Breast epithelium (tissue), 4 donors: Measurements from ENCODE around the gene NES. TPM values are rescaled to one million over a fixed set of nuclear protein-coding genes. Genes with fewer than 3 reads are reported as not detected.
A peak's percentile ranks its signal among the peaks of the same experiment; 100 is the strongest.
"Not testable (repeated sequence)": the region's sequence is repeated elsewhere in the genome, so short reads cannot be mapped to it uniquely, and the experiment has no call there.

ENCODE experiments used
- DNase-seq, 2 donors: peaks; one replicate each; pipeline ENCODE4 v3.0.0-alpha.2; 2019; ENCODE audit warnings: low spot score in 2 of 2
- H3K27ac ChIP-seq, 2 donors: fragments of 200-600 bp; sonication (generic) in 1 of 2; one replicate each; pipeline ENCODE4 v1.5.1; 2016 to 2019; ENCODE audit warnings: mild to moderate bottlenecking in 1 of 2
- H3K27me3 ChIP-seq, 2 donors: fragments of 200-600 bp; sonication (generic) in 1 of 2; one replicate each; pipeline versions ENCODE4 v1.5.1 to v1.6.0; 2017 to 2019; ENCODE audit warnings: control low read depth in 1 of 2, mild to moderate bottlenecking in 1 of 2
- H3K36me3 ChIP-seq: fragments of 200-600 bp; one replicate; pipeline ENCODE4 v1.5.1; 2019
- H3K4me1 ChIP-seq, 2 donors: fragments of 200-600 bp; sonication (generic); one replicate each; pipeline ENCODE4 v1.5.1; 2016 to 2019; ENCODE audit warnings: control low read depth in 1 of 2
- H3K4me3 ChIP-seq, 3 donors: fragments of 200-600 bp; sonication (generic); 1 replicate in 2 of 3; 2 replicates in 1 of 3; pipeline ENCODE4 v1.5.1; 2016 to 2019; ENCODE audit warnings: mild to moderate bottlenecking in 3 of 3, moderate library complexity in 2 of 3
- H3K9me3 ChIP-seq, 2 donors: fragments of 200-600 bp; sonication (generic) in 1 of 2; one replicate each; pipeline ENCODE4 v1.5.1; 2016 to 2019; ENCODE audit warnings: control low read depth in 1 of 2
- POLR2A ChIP-seq: fragments of 450-650 bp; IDR thresholded peaks from one replicate; pipeline ENCODE4 v1.6.1; 2016; ENCODE audit warnings: antibody characterized with exemption, mild to moderate bottlenecking, moderate library complexity
- POLR2AphosphoS5 ChIP-seq, 3 donors: sonication (generic); formaldehyde crosslinking; IDR thresholded peaks; one replicate each; pipeline ENCODE4 v1.6.1; 2017; ENCODE audit warnings: antibody characterized with exemption in 3 of 3
- intact Hi-C: fragments of 100-400 bp; cut with DNase I; formaldehyde crosslinking; loops from one replicate; pipeline ENCODE4 v1.15.1; 2023; ENCODE audit warnings: low total_unique reads
- total RNA-seq, 3 donors: library from RNA; depleted of rRNA; stranded (reverse); fragments of >200 nt; gene quantifications; one replicate each; pipeline ENCODE4 v1.1.0, GENCODE V29; 2016
- TF ChIP-seq, protein P1 (sequence below), 3 donors: fragments of 450-650 bp; IDR thresholded peaks; one replicate each; pipeline ENCODE4 v1.5.1; 2016 to 2017; ENCODE audit warnings: antibody characterized with exemption in 3 of 3, mild to moderate bottlenecking in 3 of 3, moderate library complexity in 3 of 3

NES gene
- total RNA-seq, 3 donors from 2014 or later: 9.9 to 28.5 (median 14.9) TPM

- peaks cover 3 to 20% of the 10 kb centered on the region in 2 donors for H3K4me1 ChIP-seq
- H3K27me3 ChIP-seq: peaks cover 0 to 8% of the 10 kb centered on the region in 2 donors
- no peak for TF ChIP-seq POLR2A
- no peak for TF ChIP-seq POLR2AphosphoS5 (IDR thresholded peaks at IDR 0.05)
- TF ChIP-seq, protein P1, sequence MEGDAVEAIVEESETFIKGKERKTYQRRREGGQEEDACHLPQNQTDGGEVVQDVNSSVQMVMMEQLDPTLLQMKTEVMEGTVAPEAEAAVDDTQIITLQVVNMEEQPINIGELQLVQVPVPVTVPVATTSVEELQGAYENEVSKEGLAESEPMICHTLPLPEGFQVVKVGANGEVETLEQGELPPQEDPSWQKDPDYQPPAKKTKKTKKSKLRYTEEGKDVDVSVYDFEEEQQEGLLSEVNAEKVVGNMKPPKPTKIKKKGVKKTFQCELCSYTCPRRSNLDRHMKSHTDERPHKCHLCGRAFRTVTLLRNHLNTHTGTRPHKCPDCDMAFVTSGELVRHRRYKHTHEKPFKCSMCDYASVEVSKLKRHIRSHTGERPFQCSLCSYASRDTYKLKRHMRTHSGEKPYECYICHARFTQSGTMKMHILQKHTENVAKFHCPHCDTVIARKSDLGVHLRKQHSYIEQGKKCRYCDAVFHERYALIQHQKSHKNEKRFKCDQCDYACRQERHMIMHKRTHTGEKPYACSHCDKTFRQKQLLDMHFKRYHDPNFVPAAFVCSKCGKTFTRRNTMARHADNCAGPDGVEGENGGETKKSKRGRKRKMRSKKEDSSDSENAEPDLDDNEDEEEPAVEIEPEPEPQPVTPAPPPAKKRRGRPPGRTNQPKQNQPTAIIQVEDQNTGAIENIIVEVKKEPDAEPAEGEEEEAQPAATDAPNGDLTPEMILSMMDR (IDR thresholded peaks at IDR 0.05): no peak
- peak in 1 of 2 donors; percentile 56 for DNase-seq
- H3K36me3 ChIP-seq: no peaks in the 10 kb centered on the region
- H3K27ac ChIP-seq: no peak overlapping the region
- H3K4me3 ChIP-seq: no peak overlapping the region
- intact Hi-C loops: no loop called here
- no peaks in the 10 kb centered on the region for H3K9me3 ChIP-seq
These were observed 37.6 kb downstream of the NES start for GRCh38 chr1:156639601-156640101.

GRCh38 chr1:156638189-156638985 lies 38.8 kb downstream of the NES start:
- intact Hi-C loops: no loop called here
- no peak for TF ChIP-seq POLR2A
- TF ChIP-seq, protein P1 (IDR thresholded peaks at IDR 0.05): no peak
- no peak for TF ChIP-seq POLR2AphosphoS5 (IDR thresholded peaks at IDR 0.05)
- no peak overlapping the region for H3K4me3 ChIP-seq
- H3K36me3 ChIP-seq: no peaks in the 10 kb centered on the region
- no peak for DNase-seq
- no peak overlapping the region for H3K27ac ChIP-seq
- peaks cover 3 to 20% of the 10 kb centered on the region in 2 donors for H3K4me1 ChIP-seq
- peaks cover 0 to 9% of the 10 kb centered on the region in 2 donors for H3K27me3 ChIP-seq
- H3K9me3 ChIP-seq: no peaks in the 10 kb centered on the region

DNA sequence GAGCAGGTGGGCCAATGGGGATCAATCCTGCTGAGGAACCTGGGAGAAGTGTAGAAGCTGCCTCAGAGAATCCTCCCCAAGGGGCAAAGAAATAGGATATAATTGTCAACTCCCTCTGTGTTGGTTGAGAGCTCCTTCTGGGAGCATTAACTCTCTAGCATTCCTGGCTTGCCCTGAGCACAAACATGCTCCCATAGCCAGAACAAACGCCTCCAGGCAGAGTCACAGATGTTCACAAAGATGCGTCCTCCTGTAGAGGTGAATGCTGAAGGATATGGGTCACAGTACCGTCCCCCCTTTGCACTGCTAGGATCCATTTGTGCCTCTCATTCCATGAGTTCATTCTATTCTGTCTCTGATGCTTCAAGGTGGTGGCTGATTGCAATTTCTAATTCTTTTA lies 44.9 kb downstream of the NES start:
- TF ChIP-seq POLR2AphosphoS5 (IDR thresholded peaks at IDR 0.05): no peak
- TF ChIP-seq, protein P1 (IDR thresholded peaks at IDR 0.05): no peak
- no peak for TF ChIP-seq POLR2A
- DNase-seq: no peak
- no peak overlapping the region for H3K4me3 ChIP-seq
- H3K36me3 ChIP-seq: no peaks in the 10 kb centered on the region
- H3K9me3 ChIP-seq: no peaks in the 10 kb centered on the region
- no peaks in the 10 kb centered on the region for H3K4me1 ChIP-seq
- intact Hi-C loops: no loop called here
- no peak overlapping the region for H3K27ac ChIP-seq
- H3K27me3 ChIP-seq: peaks cover 0 to 3% of the 10 kb centered on the region in 2 donors

GRCh38 chr1:156631152-156631551 lies 46.1 kb downstream of the NES start:
- DNase-seq, H3K9me3 ChIP-seq, intact Hi-C loops, H3K4me3 ChIP-seq, H3K4me1 ChIP-seq, H3K36me3 ChIP-seq, H3K27ac ChIP-seq: not testable (repeated sequence)
- peaks cover 3 to 13% of the 10 kb centered on the region in 2 donors for H3K27me3 ChIP-seq

DNA sequence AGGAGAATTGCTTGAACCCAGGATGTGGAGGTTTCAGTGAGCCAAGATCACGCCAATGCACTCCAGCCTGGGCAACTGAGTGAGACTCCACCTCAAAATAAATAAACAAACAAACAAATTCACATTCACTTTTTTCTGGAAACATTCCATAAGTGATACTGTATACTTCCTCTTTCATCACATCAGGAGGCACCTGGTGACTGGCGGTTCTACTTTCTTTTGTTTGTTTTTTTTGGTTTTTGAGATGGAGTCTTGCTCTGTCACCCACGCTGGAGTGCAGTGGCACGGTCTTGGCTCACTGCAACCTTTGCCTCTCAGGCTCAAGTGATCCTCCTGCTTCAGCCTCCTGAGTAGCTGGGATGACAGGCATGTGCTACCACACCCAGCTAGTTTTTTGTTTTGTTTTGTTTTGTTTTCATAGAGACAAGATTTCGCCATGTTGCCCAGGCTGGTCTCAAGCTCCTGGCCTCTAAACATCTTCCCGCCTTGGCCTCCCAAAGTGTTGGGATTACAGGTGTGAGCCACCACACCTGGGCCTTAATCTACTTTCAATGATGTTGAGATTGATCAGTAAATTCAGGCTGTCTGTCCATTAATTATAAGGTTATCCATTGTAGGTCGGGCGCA lies 47.3 kb downstream of the NES start:
- H3K27ac ChIP-seq: no peak overlapping the region
- H3K36me3 ChIP-seq: no peaks in the 10 kb centered on the region
- H3K9me3 ChIP-seq: no peaks in the 10 kb centered on the region
- TF ChIP-seq POLR2A (no peak), POLR2AphosphoS5 (IDR thresholded peaks at IDR 0.05) (no peak)
- TF ChIP-seq, protein P1 (IDR thresholded peaks at IDR 0.05): no peak
- H3K4me3 ChIP-seq: no peak overlapping the region
- intact Hi-C loops: no loop called here
- H3K4me1 ChIP-seq: peaks cover 5 to 8% of the 10 kb centered on the region in 2 donors
- peaks cover 10 to 25% of the 10 kb centered on the region in 2 donors for H3K27me3 ChIP-seq
- DNase-seq: no peak
